HG03175 (cell line): ENCODE measurements around the gene FGD2.
"Not testable (repeated sequence)": the region's sequence is repeated elsewhere in the genome, so short reads cannot be mapped to it uniquely, and the experiment has no call there.

Experiments used
- ATAC-seq: cut with Tn5 transposase; IDR thresholded peaks from one replicate; pipeline ENCODE4 v1.9.1; 2021; ENCODE audit warnings: mild to moderate bottlenecking, moderate library complexity; ENCODE audit not compliant: unreplicated experiment

The FGD2 gene

DNA sequence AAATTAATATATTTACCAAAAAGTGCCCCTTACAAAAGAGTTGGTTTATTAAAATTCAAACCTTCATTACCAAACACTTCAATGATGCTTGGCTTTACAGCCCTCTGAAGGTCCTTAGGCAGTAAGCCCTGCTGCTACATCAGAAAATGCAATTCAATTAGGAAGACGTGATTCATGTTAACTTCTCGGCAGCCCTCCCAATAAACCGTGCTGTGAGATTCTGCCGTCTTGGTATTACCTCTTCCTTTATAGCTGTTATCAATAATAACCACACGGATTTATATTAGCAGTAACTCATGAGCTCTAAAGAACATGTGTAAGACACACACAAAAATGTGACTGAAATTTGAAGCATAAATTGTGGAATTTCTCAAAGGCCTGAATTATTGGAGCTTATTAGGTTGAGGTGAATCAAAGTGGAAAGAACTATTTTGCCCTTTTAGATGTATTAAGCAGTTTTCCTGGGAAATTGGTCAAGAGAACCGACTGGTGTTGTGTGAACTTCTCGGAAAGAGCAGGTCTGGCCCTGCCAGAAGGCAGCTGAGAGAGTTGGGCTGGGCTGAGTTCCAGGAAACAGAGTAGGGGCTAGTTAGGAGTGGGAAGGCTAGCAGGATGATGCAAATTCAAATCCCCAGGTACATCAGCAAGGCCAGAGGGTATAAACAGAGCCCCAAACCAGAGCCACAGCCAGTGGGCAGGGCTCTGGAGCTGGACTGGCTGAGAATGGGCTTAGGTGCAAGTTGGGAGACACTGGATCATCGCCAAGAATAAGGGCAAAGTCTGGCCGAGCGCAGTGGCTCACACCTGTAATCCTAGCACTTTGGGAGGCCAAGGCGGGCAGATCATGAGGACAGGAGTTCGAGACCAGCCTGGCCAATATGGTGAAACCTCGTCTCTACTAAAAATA is 33.1 kb downstream of the FGD2 start:
- ATAC-seq = no peak

DNA sequence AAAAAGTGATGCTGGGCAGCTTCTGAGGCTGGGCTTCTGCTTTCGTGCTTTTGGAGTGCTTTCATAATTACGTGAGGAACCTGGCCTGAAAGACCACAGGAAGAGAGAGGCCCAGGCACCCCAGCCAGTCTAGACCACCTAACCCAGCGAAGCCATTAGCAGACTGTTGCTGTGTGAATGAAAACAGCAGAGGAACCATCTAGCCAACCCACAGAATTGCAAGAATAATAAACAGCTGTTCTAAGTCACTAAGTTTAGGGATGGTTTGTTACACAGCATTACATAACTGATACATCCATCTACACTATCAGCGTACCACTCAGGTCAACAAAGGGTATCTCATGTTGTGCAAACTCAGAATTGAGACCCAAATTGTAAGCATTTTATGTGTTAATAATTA is 34.5 kb downstream of the FGD2 start:
- ATAC-seq = no peak

- no peak for ATAC-seq
These were observed 36.1 kb downstream of the FGD2 start for GRCh38 chr6:37041521-37041920.

- ATAC-seq = no peak
These were observed 36.7 kb downstream of the FGD2 start for GRCh38 chr6:37042150-37042549.

DNA sequence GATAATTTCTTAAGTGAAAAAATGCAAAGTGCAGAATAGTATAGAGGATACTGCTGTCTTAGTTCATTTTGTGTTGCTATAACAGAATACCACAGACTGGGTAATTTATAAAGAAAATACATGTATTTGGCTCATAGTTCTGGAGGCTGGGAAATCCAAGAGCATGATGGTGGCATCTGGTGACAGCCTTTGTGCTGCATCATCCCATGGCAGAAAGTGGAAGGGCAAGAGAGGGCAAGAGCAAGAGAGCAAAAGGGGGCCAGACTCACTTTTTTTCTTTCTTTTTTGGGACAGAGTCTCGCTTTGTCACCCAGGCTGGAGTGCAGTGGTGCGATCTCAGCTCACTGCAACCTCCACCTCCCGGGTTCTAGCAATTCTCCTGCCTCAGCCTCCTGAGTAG is 37.6 kb downstream of the FGD2 start:
- ATAC-seq = not testable (repeated sequence)

DNA sequence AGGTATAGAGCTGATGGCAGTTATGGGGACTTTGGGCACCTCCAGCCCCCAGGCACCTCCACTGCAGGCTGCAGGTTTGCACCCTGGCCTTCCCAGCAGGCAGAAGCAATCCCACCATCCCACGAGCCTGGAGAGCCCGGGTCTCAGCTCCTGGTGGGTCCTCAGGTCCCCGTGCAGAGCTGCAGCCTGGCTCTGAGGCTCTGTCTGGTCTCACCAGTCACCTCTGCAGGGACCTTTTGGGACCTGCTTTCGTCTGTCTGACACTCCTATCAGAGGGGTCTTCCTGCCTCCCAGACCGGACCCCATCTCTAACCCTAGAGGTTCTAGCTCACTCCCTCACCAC is 41.9 kb downstream of the FGD2 start:
- ATAC-seq = no peak

DNA sequence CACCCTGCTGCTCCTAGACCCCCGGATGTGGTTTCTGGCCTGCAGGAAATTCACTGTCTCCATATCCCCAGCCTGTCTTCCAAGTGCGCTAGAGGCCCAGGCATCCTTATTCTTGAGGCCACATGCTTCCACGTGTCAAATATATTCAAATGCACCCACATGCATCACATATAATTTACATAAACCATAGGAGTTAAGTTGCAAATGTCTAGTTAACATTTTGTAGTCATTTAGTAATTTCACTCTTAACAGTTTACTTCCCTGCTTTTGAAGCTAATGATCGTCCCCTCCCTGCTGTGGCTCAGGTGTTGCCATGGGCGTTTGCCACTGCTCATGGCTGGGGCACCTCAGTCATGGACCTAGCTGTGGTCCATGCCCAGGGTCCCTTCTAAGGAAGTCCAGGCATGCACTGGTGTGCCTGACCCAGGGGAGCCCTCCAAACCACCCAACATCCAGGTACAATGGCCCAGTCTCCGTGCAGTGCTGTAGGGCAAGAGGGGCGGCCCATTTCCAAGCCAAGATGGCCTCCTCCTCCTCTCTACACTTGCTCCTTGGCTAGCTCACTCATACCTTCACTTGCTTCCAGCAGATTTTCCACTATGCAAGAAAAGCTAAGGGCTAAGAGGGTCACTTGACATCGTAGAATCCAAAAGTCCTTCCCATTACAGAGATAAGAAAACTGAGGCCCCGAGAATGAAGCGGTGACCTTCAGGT is 42.4 kb downstream of the FGD2 start:
- ATAC-seq = no peak

GRCh38 chr6:37048403-37048850 is 43.0 kb downstream of the FGD2 start:
- ATAC-seq = no peak

DNA sequence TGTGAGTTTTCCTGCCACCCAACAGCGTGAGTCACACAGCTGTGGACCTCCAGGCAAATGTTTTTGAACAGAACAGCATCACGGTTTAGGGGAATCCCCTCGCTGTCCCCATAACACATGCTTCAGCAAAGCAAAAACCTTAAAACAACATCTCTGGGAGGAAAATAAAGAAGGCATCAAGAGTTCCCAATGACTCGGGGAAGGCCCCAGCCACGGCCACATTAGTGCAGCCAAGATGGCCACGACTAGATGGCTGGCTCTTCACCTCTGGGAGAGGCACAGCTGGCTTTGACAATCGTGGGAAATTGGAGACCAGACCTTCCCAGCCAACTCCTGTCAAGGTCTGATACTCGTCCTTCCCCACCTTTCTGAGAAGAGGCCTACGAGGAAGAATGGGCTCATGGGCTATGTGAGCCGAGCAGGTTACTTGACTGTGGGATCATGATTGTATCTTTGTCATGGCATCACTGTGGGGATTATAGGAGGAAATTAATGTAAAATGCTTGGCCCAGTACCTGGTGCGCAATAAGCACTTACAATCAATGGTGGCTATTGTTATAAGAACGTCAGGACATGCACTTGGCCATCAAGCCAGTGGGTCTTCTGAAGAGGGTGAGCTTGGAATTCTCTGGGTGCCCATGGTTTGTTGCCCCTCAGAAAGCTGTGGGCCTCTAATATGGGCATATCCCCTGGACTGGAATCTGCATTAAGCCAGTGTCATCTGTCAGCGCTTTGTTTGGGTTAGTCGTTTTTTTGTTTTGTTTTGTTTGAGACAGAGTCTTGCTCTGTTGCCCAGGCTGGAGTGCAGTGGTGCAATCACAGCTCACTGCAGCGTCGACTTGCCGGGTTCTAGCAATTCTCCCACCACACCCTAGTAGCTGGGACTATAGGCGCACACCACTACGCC is 43.6 kb downstream of the FGD2 start:
- no peak for ATAC-seq

DNA sequence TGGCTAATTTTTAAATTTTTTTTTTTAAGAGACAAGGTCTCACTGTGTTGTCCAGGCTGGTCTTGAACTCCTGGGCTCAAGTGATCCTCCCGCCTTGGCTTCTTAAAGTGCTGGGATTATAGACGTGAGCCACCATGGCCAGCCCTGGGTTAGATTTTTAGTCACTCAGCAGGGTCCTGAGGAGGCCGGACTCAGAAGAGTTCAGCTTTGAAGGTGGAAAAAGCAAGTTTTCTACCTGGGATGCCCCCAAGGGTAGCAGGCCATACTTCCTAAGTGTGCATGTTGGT is 44.2 kb downstream of the FGD2 start:
- peak; percentile 8 for ATAC-seq

DNA sequence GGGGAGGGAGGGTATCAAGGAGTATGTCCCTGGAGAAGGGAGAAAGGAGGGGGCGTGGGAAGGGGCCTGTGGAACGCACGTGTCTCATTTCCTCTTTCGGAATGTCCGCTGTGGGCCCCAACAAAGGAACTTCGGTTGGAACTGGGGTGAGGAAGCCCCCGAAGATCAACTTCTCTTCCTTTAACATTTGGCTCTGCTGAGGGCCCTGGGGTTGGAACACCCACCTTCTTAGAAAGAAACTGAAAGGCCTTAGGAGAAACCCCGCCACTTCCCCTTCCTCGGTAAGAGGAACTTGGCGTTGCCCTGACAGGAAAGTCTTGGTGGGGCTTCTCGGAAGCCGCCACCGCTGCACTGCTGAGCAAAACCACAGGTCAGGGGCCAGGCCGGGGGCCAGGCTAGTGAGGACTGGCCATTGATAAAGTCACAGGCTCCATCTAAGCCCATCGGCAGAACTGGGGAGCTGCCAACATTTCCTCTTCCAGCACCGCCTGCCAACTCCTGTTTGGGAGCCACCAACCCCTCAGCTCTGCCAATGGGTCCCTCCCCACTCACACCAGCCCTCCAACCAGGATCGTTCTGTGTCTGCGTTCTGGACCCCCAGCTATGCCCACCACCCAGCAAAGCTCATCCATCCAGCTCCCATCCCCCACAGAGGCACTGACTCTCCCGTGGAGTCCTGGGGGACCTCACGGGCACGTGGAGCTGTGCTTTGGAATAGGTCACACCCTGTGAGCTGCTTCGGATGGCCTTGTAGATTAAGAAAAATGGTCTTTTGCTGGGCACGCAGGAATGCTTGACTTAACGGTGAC is 44.8 kb downstream of the FGD2 start:
- ATAC-seq = peak; percentile 57

- no peak for ATAC-seq
These were observed 45.3 kb downstream of the FGD2 start for GRCh38 chr6:37050854-37051137.

GRCh38 chr6:37051138-37052026 is 45.9 kb downstream of the FGD2 start:
- ATAC-seq = peak; percentile 46

DNA sequence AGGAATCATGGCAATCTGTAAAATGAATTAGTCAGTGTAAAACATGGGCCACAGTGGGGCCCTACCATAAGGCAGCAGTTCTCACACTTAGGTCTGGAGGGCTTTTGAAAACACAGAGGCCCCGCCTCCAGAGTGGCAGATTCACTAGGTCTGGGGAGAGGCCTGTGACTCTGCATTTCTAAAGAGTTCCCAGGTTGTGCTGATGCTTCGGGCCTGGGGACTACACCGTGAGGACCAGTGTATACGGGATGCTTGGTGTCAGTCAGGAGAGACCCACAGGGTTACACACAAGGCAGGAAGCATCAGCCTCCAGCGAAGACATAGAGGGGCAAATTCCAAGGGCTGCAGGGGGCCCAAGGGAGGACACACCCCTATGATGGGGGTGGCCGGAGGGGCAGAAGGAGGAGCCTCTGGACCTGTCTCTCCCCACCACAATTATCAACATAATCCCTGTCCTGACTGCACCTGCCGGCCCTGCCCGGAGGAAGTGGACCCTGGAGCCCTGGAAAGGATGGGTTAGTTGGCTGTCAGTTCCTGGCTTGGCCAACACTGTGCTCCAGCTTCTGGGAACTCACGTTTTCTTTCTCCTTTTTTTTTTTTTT is 46.7 kb downstream of the FGD2 start:
- ATAC-seq = no peak

DNA sequence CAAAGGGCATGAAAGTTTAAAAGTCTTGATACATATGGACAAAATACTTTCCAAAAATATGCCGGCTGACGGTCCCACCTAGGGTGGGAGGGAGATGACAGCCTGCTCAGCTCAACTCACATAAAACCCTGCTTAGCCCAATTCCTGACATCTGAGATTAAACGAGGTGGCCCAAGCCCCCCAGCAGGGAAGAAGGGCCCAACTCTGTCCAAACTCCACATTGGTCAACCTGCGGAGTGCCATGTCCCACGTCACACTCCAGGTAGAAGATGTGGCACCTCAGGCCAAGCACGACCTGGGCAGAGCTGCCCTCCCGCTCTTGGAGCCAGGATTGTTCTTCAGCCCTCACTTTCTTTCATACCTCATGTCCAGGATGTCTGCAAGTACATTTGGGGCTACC is 48.2 kb downstream of the FGD2 start:
- no peak for ATAC-seq

- ATAC-seq = no peak
These were observed 48.7 kb downstream of the FGD2 start for GRCh38 chr6:37054171-37054570.

DNA sequence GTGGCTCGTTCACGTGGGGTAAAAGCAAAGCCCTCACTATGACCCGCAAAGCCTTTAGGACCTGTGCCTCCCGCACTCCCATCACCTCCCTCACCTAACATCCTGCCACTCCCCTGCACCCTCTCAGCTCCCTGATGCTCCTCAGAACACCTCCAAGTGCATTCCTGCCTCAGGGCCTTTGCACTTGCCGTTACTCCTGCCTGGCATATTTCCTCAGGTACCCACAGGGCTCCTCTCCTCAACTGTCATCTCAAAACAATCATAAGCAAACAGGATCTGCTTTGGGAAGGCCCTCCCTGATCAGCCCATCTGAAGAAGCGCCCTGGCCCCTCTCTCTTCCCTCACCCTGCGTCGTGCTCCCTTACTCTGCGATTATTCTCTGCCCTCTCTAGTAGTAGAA is 49.1 kb downstream of the FGD2 start:
- no peak for ATAC-seq

DNA sequence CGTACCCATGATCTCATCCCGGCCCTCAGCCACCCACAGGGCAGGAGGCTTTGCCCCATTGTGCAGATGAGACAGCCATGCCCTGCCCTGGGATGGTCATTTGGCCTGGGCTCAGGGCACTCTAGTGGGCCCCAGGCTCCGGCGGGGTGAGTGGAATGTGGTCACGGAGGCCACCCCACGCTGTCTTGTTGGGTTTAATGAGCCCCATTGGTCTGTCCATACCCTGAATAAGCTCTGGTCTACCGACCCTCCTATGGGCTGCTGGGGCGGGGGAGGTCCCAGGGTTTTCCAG is 50.6 kb downstream of the FGD2 start:
- ATAC-seq = no peak

- ATAC-seq = no peak
These were observed 51.1 kb downstream of the FGD2 start for GRCh38 chr6:37056439-37057127.
